Measurements from ENCODE around the gene CPHXL2. TPM values are rescaled to one million over a fixed set of nuclear protein-coding genes. Genes with fewer than 3 reads are reported as not detected.
A peak's percentile ranks its signal among the peaks of the same experiment; 100 is the strongest.

CPHXL2 gene
- total and polyA plus RNA-seq, 7 donors, result not detected

DNA sequence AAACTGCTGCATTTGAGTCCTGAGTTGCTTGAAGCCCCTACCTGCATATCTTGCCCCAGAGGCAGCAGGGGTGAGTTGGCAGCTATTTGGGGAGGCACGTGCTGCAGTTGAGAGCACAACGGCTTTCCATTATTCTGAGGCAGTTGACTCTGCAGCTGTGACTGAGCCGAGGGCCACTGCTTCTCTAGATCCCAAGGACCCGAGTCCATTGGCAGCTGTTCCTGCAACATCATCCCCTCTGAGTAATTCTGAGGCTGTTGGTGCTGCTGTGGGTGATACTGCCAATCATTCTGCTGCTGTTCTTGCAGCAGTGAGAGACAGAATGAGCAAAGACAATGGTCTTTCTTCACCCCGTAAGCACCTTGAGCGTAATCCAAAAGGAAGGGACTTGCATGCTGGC is 16.5 kb downstream of the CPHXL2 start:
- no peaks in the 10 kb centered on the region for H3K4me1 ChIP-seq
- 94 to 96% methylated on average over 6 of the region's 6 CpGs for WGBS, 2 donors
- peaks cover 18 to 46% (median 21%) of the 10 kb centered on the region in 4 donors for H3K36me3 ChIP-seq
- no peak overlapping the region for H3K27ac ChIP-seq
- no peaks in the 10 kb centered on the region for H3K27me3 ChIP-seq
- no peak for DNase-seq
- H3K4me3 ChIP-seq, result no peak overlapping the region
- TF ChIP-seq POLR2A (IDR thresholded peaks at IDR 0.05) (no peak), POLR2AphosphoS5 (IDR thresholded peaks at IDR 0.05) (no peak), EP300 (IDR thresholded peaks at IDR 0.05) (no peak)
- TF ChIP-seq, protein P1, sequence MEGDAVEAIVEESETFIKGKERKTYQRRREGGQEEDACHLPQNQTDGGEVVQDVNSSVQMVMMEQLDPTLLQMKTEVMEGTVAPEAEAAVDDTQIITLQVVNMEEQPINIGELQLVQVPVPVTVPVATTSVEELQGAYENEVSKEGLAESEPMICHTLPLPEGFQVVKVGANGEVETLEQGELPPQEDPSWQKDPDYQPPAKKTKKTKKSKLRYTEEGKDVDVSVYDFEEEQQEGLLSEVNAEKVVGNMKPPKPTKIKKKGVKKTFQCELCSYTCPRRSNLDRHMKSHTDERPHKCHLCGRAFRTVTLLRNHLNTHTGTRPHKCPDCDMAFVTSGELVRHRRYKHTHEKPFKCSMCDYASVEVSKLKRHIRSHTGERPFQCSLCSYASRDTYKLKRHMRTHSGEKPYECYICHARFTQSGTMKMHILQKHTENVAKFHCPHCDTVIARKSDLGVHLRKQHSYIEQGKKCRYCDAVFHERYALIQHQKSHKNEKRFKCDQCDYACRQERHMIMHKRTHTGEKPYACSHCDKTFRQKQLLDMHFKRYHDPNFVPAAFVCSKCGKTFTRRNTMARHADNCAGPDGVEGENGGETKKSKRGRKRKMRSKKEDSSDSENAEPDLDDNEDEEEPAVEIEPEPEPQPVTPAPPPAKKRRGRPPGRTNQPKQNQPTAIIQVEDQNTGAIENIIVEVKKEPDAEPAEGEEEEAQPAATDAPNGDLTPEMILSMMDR (IDR thresholded peaks at IDR 0.05), result no peak
- H3K9me3 ChIP-seq, result no peaks in the 10 kb centered on the region
- intact Hi-C loops (cut with DNase I), result no loop called here

DNA sequence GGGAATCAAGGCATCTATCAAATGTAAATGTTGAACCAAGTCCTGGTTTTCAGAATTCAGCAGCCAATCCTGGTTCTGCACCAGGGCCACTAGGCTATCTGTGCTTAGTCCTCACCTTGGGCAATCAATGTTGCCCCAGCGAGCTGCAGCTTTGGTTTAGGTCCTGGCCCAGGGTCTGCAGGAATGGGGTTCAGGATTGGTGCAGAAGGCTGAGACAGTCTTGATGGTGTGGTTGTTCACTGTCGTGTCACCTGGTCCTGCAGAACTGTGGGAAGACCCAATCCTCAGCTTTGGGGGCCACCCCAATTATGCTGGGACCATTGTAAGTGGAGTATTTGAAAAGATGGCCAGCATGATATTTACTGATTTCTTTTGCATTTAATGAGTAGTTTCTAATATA is 18.6 kb downstream of the CPHXL2 start:
- H3K4me1 ChIP-seq, result peaks cover 0 to 7% (median 6%) of the 10 kb centered on the region in 4 donors
- intact Hi-C loops (cut with DNase I), result no loop called here
- no peak overlapping the region for H3K27ac ChIP-seq
- H3K9me3 ChIP-seq, result no peaks in the 10 kb centered on the region
- no peaks in the 10 kb centered on the region for H3K27me3 ChIP-seq
- no peak for DNase-seq
- peaks cover 19 to 60% (median 30%) of the 10 kb centered on the region in 4 donors for H3K36me3 ChIP-seq
- TF ChIP-seq, protein P1 (IDR thresholded peaks at IDR 0.05), result no peak
- TF ChIP-seq POLR2AphosphoS5 (IDR thresholded peaks at IDR 0.05) (no peak), EP300 (IDR thresholded peaks at IDR 0.05) (no peak), POLR2A (IDR thresholded peaks at IDR 0.05) (no peak)
- H3K4me3 ChIP-seq, result no peak overlapping the region
- WGBS, 2 donors, result 96 to 97% methylated on average over 2 of the region's 2 CpGs

DNA sequence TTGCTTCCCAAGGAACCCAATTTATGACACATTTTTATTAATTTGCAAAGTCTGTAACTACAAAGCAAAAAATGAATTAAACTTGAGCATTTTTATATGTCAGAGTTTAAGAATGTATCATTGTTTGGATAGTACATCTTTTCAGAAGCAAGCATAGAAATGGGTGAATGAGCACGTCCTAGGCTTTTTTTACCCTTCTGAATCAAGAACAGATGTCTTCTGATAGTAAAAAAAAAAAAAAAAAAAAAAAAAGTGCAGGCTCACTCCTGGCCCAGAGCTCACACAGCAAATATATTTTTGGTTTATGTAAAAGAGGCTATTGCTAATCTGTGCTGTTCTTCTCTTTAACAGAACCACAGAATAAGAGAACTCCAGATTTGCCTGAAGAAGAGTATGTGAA is 22.9 kb downstream of the CPHXL2 start:
- H3K9me3 ChIP-seq, result no peaks in the 10 kb centered on the region
- no peaks in the 10 kb centered on the region for H3K27me3 ChIP-seq
- intact Hi-C loops (cut with DNase I), result no loop called here
- H3K4me3 ChIP-seq, result no peak overlapping the region
- H3K4me1 ChIP-seq, result peaks cover 0 to 43% (median 41%) of the 10 kb centered on the region in 4 donors
- no peak for DNase-seq
- H3K27ac ChIP-seq, result no peak overlapping the region
- TF ChIP-seq POLR2A (IDR thresholded peaks at IDR 0.05), result no peak
- H3K36me3 ChIP-seq, result peaks cover 15 to 50% (median 30%) of the 10 kb centered on the region in 4 donors
- 72 to 75% methylated on average over 1 of the region's 1 CpG for WGBS, 2 donors

DNA sequence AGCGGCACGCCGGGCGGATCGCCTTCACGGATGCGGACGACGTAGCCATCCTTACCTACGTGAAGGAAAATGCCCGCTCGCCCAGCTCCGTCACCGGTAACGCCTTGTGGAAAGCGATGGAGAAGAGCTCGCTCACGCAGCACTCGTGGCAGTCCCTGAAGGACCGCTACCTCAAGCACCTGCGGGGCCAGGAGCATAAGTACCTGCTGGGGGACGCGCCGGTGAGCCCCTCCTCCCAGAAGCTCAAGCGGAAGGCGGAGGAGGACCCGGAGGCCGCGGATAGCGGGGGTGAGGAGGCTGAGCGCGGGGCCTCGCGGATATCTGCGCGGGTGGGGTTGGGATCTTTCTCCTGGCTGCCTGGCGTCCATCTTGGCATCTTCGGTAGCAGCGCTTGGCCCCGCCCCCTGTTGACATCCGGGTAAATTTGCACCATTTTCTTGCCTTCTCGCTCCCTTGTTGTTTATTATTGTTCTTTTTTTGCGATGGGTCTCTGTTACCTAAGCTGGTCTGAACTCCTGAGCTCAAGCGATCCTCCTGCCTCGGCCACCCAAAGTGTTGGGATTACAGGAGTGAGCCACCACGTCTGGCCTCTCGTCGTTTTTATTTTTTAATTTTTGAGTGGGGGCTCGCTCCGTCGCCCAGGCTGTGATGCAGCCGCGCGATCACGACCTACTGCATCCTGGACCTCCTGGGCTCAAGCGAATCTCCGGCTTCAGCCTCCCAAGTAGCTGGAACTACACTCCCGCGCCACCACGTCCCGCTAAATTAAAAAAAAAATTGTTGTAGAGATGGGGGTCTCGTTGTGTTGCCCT is 28.3 kb downstream of the CPHXL2 start:
- WGBS, 2 donors, result 0 to 1% methylated on average over 62 of the region's 62 CpGs
- Histone ChIP-seq H3K27ac (peak overlapping the region; percentile 96 to 100 (median 97)), H3K9me3 (no peaks in the 10 kb centered on the region), H3K27me3 (no peaks in the 10 kb centered on the region), H3K36me3 (peaks cover 0 to 17% (median 4%) of the 10 kb centered on the region in 4 donors), H3K4me3 (peak overlapping the region; percentile 92 to 98 (median 94)), H3K4me1 (peaks cover 0 to 66% (median 59%) of the 10 kb centered on the region in 4 donors)
- intact Hi-C loops (cut with DNase I), result loop anchor here (2.0 to 5.0 kb wide), 3 partner anchors 91 to 186 kb away; partner anchors contain the start of genes TMEM170A and TMEM231
- TF ChIP-seq POLR2AphosphoS5 (IDR thresholded peaks at IDR 0.05) (peak; percentile 9 to 76 (median 18)), POLR2A (IDR thresholded peaks at IDR 0.05) (no peak), EP300 (IDR thresholded peaks at IDR 0.05) (no peak)
- TF ChIP-seq, protein P1 (IDR thresholded peaks at IDR 0.05), result no peak
- DNase-seq, result peak; percentile 90

DNA sequence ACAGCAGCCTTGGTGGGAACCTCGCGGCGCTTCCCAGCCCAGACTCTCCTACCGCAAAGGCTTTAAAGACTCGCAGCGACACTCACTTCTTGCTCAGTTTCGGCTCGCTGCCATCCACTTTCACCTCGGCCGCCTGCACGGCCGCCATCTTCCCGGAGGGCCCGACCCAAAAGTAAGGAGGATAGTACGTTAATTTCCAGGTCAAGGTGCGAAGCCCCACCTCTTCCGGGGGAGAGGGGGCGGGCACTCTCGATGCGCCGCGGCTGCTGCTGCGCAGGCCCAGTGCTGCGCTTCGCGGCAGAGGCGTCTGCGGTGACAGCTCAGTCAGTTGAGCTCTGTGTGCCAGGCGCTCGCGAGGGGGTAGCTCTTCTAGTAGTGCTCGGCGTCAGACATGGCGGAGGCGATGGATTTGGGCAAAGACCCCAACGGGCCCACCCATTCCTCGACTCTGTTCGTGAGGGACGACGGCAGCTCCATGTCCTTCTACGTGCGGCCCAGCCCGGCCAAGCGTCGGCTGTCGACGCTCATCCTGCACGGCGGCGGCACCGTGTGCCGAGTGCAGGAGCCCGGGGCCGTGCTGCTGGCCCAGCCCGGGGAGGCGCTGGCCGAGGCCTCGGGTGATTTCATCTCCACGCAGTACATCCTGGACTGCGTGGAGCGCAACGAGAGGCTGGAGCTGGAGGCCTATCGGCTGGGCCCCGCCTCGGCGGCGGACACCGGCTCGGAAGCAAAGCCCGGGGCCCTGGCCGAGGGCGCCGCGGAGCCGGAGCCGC is 29.1 kb downstream of the CPHXL2 start, which contains the start of the genes KARS1 and TERF2IP:
Gene KARS1 (minus strand): TSS at position 174 of the 773 bp plus-strand sequence. CDS start 26 bp downstream, at position 148.
Gene TERF2IP (plus strand): TSS at position 282 of the 773 bp plus-strand sequence. CDS start 110 bp downstream, at position 392.
- Histone ChIP-seq H3K27me3 (no peaks in the 10 kb centered on the region), H3K9me3 (no peaks in the 10 kb centered on the region), H3K36me3 (peaks cover 0 to 21% (median 4%) of the 10 kb centered on the region in 4 donors), H3K4me1 (peaks cover 0 to 58% (median 52%) of the 10 kb centered on the region in 4 donors), H3K27ac (peak within 1 kb of the TSS; percentile 96 to 100 (median 97)), H3K4me3 (peak within 1 kb of the TSS; percentile 92 to 98 (median 94))
- no peak for TF ChIP-seq EP300 (IDR thresholded peaks at IDR 0.05)
- TF ChIP-seq, protein P1 (IDR thresholded peaks at IDR 0.05), result no peak
- peak; percentile 98 to 100 (median 99) for TF ChIP-seq POLR2AphosphoS5 (IDR thresholded peaks at IDR 0.05)
- peak; percentile 95 to 98 for TF ChIP-seq POLR2A (IDR thresholded peaks at IDR 0.05)
- intact Hi-C loops (cut with DNase I), result loop anchor here (1.0 to 5.0 kb wide), 5 partner anchors 24 to 185 kb away; partner anchors contain the start of genes ADAT1, TMEM170A and TMEM231
- 0% methylated on average over 76 of the region's 76 CpGs for WGBS, 2 donors
- peak; percentile 96 for DNase-seq

Data from sigmoid colon (tissue), 7 donors.